ENCODE data around the gene MTCH1. TPM values are rescaled to one million over a fixed set of nuclear protein-coding genes. Genes with fewer than 3 reads are reported as not detected.

Gene MTCH1
- total RNA-seq, 1 experiment from 2014 or later = 178 TPM

- Histone ChIP-seq H3K27me3 (replicated peaks; ENCODE audit: control insufficient read depth, insufficient read depth, low read length) (no peaks in the 10 kb centered on the region), H3K4me3 (ENCODE audit: low read depth, low read length) (no peak overlapping the region), H3K4me1 (0 out of 2 replicates have a peak, but pooled peaks cover 4% of the 10 kb centered on the region), H3K36me3 (ENCODE audit: control insufficient read depth, insufficient read depth, low read length) (peaks cover 4% of the 10 kb centered on the region), H3K9me3 (no peaks in the 10 kb centered on the region)
- Mint-ChIP-seq H3K4me1 (ENCODE audit: low read depth, unreplicated experiment) (no peaks in the 10 kb centered on the region), H3K9me3 (ENCODE audit: unreplicated experiment) (no peaks in the 10 kb centered on the region), H3K27ac (ENCODE audit: unreplicated experiment) (no peak overlapping the region), H3K27me3 (ENCODE audit: insufficient read depth, unreplicated experiment) (no peaks in the 10 kb centered on the region), H3K36me3 (ENCODE audit: insufficient read depth, unreplicated experiment) (peaks cover 16% of the 10 kb centered on the region), H3K4me3 (ENCODE audit: unreplicated experiment) (no peak overlapping the region)
- POLR2A ChIA-PET = no interaction called here
- CTCF ChIA-PET = no interaction called here
- TF ChIP-seq, protein P1, sequence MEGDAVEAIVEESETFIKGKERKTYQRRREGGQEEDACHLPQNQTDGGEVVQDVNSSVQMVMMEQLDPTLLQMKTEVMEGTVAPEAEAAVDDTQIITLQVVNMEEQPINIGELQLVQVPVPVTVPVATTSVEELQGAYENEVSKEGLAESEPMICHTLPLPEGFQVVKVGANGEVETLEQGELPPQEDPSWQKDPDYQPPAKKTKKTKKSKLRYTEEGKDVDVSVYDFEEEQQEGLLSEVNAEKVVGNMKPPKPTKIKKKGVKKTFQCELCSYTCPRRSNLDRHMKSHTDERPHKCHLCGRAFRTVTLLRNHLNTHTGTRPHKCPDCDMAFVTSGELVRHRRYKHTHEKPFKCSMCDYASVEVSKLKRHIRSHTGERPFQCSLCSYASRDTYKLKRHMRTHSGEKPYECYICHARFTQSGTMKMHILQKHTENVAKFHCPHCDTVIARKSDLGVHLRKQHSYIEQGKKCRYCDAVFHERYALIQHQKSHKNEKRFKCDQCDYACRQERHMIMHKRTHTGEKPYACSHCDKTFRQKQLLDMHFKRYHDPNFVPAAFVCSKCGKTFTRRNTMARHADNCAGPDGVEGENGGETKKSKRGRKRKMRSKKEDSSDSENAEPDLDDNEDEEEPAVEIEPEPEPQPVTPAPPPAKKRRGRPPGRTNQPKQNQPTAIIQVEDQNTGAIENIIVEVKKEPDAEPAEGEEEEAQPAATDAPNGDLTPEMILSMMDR (IDR thresholded peaks at IDR 0.05; ENCODE audit: insufficient read depth in 1 of 2, low read depth in 1 of 2, low read length in 1 of 2, severe bottlenecking in 1 of 2, unreplicated experiment in 1 of 2) = no peak
- no TSS peak for BruUV-seq (replicated peaks)
- intact Hi-C loops (cut with micrococcal nuclease; ENCODE audit: unreplicated experiment) = no loop called here
- DNase-seq = no peak
These were observed 21.6 kb downstream of the MTCH1 start for GRCh38 chr6:36964349-36964748.

- no peak overlapping the region for H3K4me3 ChIP-seq (ENCODE audit: low read depth, low read length)
- H3K36me3 ChIP-seq (ENCODE audit: control insufficient read depth, insufficient read depth, low read length) = peaks cover 4% of the 10 kb centered on the region
- POLR2A ChIA-PET = no interaction called here
- Mint-ChIP-seq H3K27me3 (ENCODE audit: insufficient read depth, unreplicated experiment) (no peaks in the 10 kb centered on the region), H3K4me1 (ENCODE audit: low read depth, unreplicated experiment) (no peaks in the 10 kb centered on the region), H3K4me3 (ENCODE audit: unreplicated experiment) (no peak overlapping the region), H3K36me3 (ENCODE audit: insufficient read depth, unreplicated experiment) (peaks cover 14% of the 10 kb centered on the region), H3K9me3 (ENCODE audit: unreplicated experiment) (no peaks in the 10 kb centered on the region), H3K27ac (ENCODE audit: unreplicated experiment) (no peak overlapping the region)
- DNase-seq = no peak
- 0 out of 2 replicates have a peak, but pooled peaks cover 4% of the 10 kb centered on the region for H3K4me1 ChIP-seq
- BruUV-seq (replicated peaks) = no TSS peak
- TF ChIP-seq, protein P1 (IDR thresholded peaks at IDR 0.05; ENCODE audit: insufficient read depth in 1 of 2, low read depth in 1 of 2, low read length in 1 of 2, severe bottlenecking in 1 of 2, unreplicated experiment in 1 of 2) = no peak
- no peaks in the 10 kb centered on the region for H3K9me3 ChIP-seq
- CTCF ChIA-PET = no interaction called here
- intact Hi-C loops (cut with micrococcal nuclease; ENCODE audit: unreplicated experiment) = no loop called here
- H3K27me3 ChIP-seq (replicated peaks; ENCODE audit: control insufficient read depth, insufficient read depth, low read length) = no peaks in the 10 kb centered on the region
These were observed 22.3 kb downstream of the MTCH1 start for GRCh38 chr6:36963451-36964290.

DNA sequence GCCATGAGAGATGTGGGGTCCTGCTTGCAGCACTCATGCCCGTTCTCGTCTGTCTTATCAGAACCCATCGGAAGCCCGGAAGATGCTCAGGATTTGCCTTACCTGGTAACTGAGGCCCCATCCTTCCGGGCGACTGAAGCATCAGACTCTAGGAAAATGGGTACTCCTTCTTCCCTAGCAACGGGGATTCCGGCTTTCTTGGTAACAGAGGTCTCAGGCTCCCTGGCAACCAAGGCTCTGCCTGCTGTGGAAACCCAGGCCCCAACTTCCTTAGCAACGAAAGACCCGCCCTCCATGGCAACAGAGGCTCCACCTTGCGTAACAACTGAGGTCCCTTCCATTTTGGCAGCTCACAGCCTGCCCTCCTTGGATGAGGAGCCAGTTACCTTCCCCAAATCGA, 23.1 kb downstream of the MTCH1 start:
- Mint-ChIP-seq H3K27ac (ENCODE audit: unreplicated experiment) (no peak overlapping the region), H3K9me3 (ENCODE audit: unreplicated experiment) (no peaks in the 10 kb centered on the region), H3K36me3 (ENCODE audit: insufficient read depth, unreplicated experiment) (peaks cover 6% of the 10 kb centered on the region), H3K27me3 (ENCODE audit: insufficient read depth, unreplicated experiment) (no peaks in the 10 kb centered on the region), H3K4me3 (ENCODE audit: unreplicated experiment) (no peak overlapping the region), H3K4me1 (ENCODE audit: low read depth, unreplicated experiment) (no peaks in the 10 kb centered on the region)
- BruUV-seq (replicated peaks) = no TSS peak
- intact Hi-C loops (cut with micrococcal nuclease; ENCODE audit: unreplicated experiment) = no loop called here
- Histone ChIP-seq H3K27me3 (replicated peaks; ENCODE audit: control insufficient read depth, insufficient read depth, low read length) (no peaks in the 10 kb centered on the region), H3K9me3 (no peaks in the 10 kb centered on the region), H3K4me3 (ENCODE audit: low read depth, low read length) (no peak overlapping the region), H3K36me3 (ENCODE audit: control insufficient read depth, insufficient read depth, low read length) (peaks cover 2% of the 10 kb centered on the region), H3K4me1 (0 out of 2 replicates have a peak, but pooled peaks cover 4% of the 10 kb centered on the region)
- TF ChIP-seq, protein P1 (IDR thresholded peaks at IDR 0.05; ENCODE audit: insufficient read depth in 1 of 2, low read depth in 1 of 2, low read length in 1 of 2, severe bottlenecking in 1 of 2, unreplicated experiment in 1 of 2) = no peak
- ChIA-PET CTCF (no interaction called here), POLR2A (no interaction called here)
- peak; percentile 44 to 59 for DNase-seq
